NCI-H2029 treated with DMSO at 0.1 percent for 48 hours (cell line): ENCODE results near the gene GOLGA8Q.
"Not testable (repeated sequence)": the region's sequence is repeated elsewhere in the genome, so short reads cannot be mapped to it uniquely, and the experiment has no call there.

ENCODE experiments used
- DNase-seq: peaks from one replicate; lab custom pipeline; 2025; lab: John Stamatoyannopoulos, UW

The GOLGA8Q gene

GRCh38 chr15:30551750-30552149 lies at the start of gene GOLGA8Q:
GOLGA8Q (plus strand) TSS chr15:30552050; CDS start chr15:30552078, 28 bp downstream.
- DNase-seq, result not testable (repeated sequence)

GRCh38 chr15:30502904-30503781 lies 48.7 kb upstream of the GOLGA8Q start:
- not testable (repeated sequence) for DNase-seq

- DNase-seq, result not testable (repeated sequence)
Observed at GRCh38 chr15:30504162-30504843, 47.5 kb upstream of the GOLGA8Q start.

- DNase-seq, result not testable (repeated sequence)
Observed at GRCh38 chr15:30514545-30514944, 37.3 kb upstream of the GOLGA8Q start.

GRCh38 chr15:30523453-30524243 lies 28.2 kb upstream of the GOLGA8Q start:
- DNase-seq, result not testable (repeated sequence)

GRCh38 chr15:30525912-30526311 lies 25.9 kb upstream of the GOLGA8Q start:
- DNase-seq, result not testable (repeated sequence)

- DNase-seq, result not testable (repeated sequence)
Observed at GRCh38 chr15:30529049-30529448, 22.8 kb upstream of the GOLGA8Q start.

GRCh38 chr15:30566949-30567348 lies 15.1 kb downstream of the GOLGA8Q start:
- DNase-seq, result not testable (repeated sequence)

GRCh38 chr15:30573012-30573491 lies 21.2 kb downstream of the GOLGA8Q start:
- DNase-seq, result not testable (repeated sequence)

- DNase-seq, result not testable (repeated sequence)
Observed at GRCh38 chr15:30579394-30579970, 27.6 kb downstream of the GOLGA8Q start.

GRCh38 chr15:30580716-30581115 lies 28.9 kb downstream of the GOLGA8Q start:
- not testable (repeated sequence) for DNase-seq

- DNase-seq, result not testable (repeated sequence)
Observed at GRCh38 chr15:30598953-30599352, 47.1 kb downstream of the GOLGA8Q start.

- not testable (repeated sequence) for DNase-seq
Observed at GRCh38 chr15:30603796-30604195, 51.9 kb downstream of the GOLGA8Q start, which contains the start of gene GOLGA8H. GOLGA8H (plus strand) TSS chr15:30604028; CDS start chr15:30604126, 98 bp downstream.
